ENCODE data around the gene DNAAF8. TPM values are rescaled to one million over a fixed set of nuclear protein-coding genes. Genes with fewer than 3 reads are reported as not detected.

DNAAF8 gene
- total and polyA plus RNA-seq, 4 donors: 4.3 to 11.3 (median 5.0) TPM

DNA sequence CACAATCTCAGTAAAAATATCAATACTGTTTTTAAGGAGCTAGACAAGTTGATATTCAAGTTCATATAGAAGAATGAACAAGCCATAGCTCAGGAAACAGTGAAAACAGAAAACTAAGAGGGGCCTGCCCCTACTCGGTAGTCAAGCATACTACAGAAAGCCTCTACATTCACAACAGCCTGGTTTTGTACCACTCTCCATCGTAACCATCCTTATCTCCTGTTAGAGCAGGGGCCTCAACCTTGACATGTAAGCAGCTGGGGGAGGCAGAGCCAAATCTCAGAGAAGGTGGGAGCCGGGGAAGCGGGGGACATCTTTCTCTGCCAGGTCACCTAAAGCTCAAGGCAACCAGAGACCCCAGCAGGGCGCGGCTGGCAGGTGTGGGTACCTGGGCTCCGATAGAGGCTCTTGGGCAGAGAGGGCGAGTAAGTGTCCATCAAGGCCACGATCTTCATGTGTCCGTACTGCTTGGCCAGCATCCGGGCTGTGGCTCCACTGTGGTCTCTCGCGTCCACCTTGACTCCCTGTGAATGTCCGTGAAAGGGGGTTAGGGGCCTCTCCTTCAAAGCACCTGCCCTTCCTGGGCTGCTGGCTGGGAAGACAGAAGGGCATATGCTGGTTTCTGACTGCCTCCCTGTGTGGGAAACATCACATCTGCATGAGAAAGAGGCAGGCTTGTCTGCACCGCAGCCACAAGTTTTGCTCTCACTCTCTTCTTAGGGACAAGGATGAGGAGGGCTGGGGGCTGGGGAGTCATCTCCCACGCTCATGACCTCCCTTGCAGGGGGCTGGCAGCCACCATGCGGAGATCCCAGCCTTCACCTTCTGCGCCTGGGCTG lies 20.5 kb upstream of the DNAAF8 start:
- no peak for DNase-seq
- ATAC-seq (ENCODE audit: insufficient read depth, low FRiP score): no peak
- Histone ChIP-seq H3K4me3 (no peak overlapping the region), H3K36me3 (ENCODE audit: control insufficient read depth in 4 of 4, insufficient read depth in 4 of 4, low read length in 4 of 4) (peaks cover 0 to 15% (median 13%) of the 10 kb centered on the region in 4 donors), H3K27me3 (ENCODE audit: control insufficient read depth in 3 of 3, insufficient read depth in 3 of 3, low read length in 2 of 3) (no peaks in the 10 kb centered on the region), H3K27ac (ENCODE audit: low read depth in 1 of 2, low read length in 1 of 2) (no peak overlapping the region), H3K9ac (ENCODE audit: insufficient read depth in 1 of 2, low read length in 2 of 2) (no peak overlapping the region), H3K4me1 (ENCODE audit: control insufficient read depth in 5 of 5, insufficient read depth in 5 of 5, low read length in 5 of 5) (no peaks in the 10 kb centered on the region), H3K9me3 (ENCODE audit: control insufficient read depth in 4 of 4, insufficient read depth in 3 of 4, low read length in 3 of 4) (no peaks in the 10 kb centered on the region)
- TF ChIP-seq CTCF (IDR thresholded peaks at IDR 0.05; ENCODE audit: control extremely low read depth, extremely low read depth): no peak
- 92 to 96% methylated on average over 18 of the region's 18 CpGs for WGBS, 2 donors

DNA sequence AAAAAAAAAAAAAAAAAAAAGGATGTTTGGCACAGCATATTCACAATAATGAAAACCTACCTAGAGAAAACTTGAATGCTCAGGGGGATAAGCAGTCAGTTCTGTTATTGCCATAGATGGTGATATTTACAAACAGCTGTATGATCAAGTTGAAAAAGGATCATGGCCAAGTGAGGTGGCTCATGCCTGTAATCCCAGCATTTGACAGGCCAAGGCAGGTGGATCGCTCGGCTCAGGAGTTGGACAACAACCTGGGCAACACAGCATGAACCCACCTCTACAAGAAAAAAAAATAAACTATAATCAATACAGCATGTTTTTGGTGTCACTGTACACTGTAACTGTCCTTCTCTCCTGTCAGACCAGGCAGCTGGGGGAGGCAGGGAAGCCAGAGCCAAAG lies 19.3 kb upstream of the DNAAF8 start:
- 90 to 95% methylated on average over 2 of the region's 2 CpGs for WGBS, 2 donors
- DNase-seq: no peak
- no peak for ATAC-seq (ENCODE audit: insufficient read depth, low FRiP score)
- H3K27me3 ChIP-seq (ENCODE audit: control insufficient read depth in 3 of 3, insufficient read depth in 3 of 3, low read length in 2 of 3): no peaks in the 10 kb centered on the region
- H3K9ac ChIP-seq (ENCODE audit: insufficient read depth in 1 of 2, low read length in 2 of 2): no peak overlapping the region
- H3K27ac ChIP-seq (ENCODE audit: low read depth in 1 of 2, low read length in 1 of 2): no peak overlapping the region
- H3K36me3 ChIP-seq (ENCODE audit: control insufficient read depth in 4 of 4, insufficient read depth in 4 of 4, low read length in 4 of 4): peaks cover 0 to 17% (median 9%) of the 10 kb centered on the region in 4 donors
- H3K4me1 ChIP-seq (ENCODE audit: control insufficient read depth in 5 of 5, insufficient read depth in 5 of 5, low read length in 5 of 5): no peaks in the 10 kb centered on the region
- H3K9me3 ChIP-seq (ENCODE audit: control insufficient read depth in 4 of 4, insufficient read depth in 3 of 4, low read length in 3 of 4): no peaks in the 10 kb centered on the region
- H3K4me3 ChIP-seq: no peak overlapping the region
- TF ChIP-seq CTCF (IDR thresholded peaks at IDR 0.05; ENCODE audit: control extremely low read depth, extremely low read depth): no peak

- Histone ChIP-seq H3K9ac (ENCODE audit: insufficient read depth in 1 of 2, low read length in 2 of 2) (no peak overlapping the region), H3K27ac (ENCODE audit: low read depth in 1 of 2, low read length in 1 of 2) (no peak overlapping the region), H3K36me3 (ENCODE audit: control insufficient read depth in 4 of 4, insufficient read depth in 4 of 4, low read length in 4 of 4) (peaks cover 2 to 21% (median 6%) of the 10 kb centered on the region in 4 donors), H3K9me3 (ENCODE audit: control insufficient read depth in 4 of 4, insufficient read depth in 3 of 4, low read length in 3 of 4) (no peaks in the 10 kb centered on the region), H3K4me1 (ENCODE audit: control insufficient read depth in 5 of 5, insufficient read depth in 5 of 5, low read length in 5 of 5) (no peaks in the 10 kb centered on the region), H3K4me3 (no peak overlapping the region), H3K27me3 (ENCODE audit: control insufficient read depth in 3 of 3, insufficient read depth in 3 of 3, low read length in 2 of 3) (no peaks in the 10 kb centered on the region)
- WGBS, 2 donors: 66 to 83% methylated on average over 5 of the region's 5 CpGs
- ATAC-seq (ENCODE audit: insufficient read depth, low FRiP score) (no peak), DNase-seq (no peak)
- no peak for TF ChIP-seq CTCF (IDR thresholded peaks at IDR 0.05; ENCODE audit: control extremely low read depth, extremely low read depth)
Observed at GRCh38 chr16:4718466-4718865, 15.9 kb upstream of the DNAAF8 start.

All from lung (tissue), 12 donors.